PC-3 (cell line): ENCODE measurements around the gene CLEC11A. TPM values are rescaled to one million over a fixed set of nuclear protein-coding genes. Genes with fewer than 3 reads are reported as not detected.

Source experiments
- ATAC-seq: fragments of 200-7000 bp; cut with Tn5 transposase; 2 replicates; pipeline ENCODE4 v1.9.1; 2020; ENCODE audit warnings: mild to moderate bottlenecking, moderate library complexity
- Bru-seq: library from RNA; stranded (reverse); fragments of 400-500 nt; gene quantifications from one replicate; lab custom pipeline; 2021; lab: Mats Ljungman, UMichigan
- BruChase-seq, 2 experiments: library from RNA; stranded (reverse); fragments of 400-500 nt; gene quantifications; one replicate each; lab custom pipeline; 2021; lab: Mats Ljungman, UMichigan
- BruUV-seq: library from RNA; stranded (reverse); fragments of 400-500 nt; replicated peaks from 2 replicates; lab custom pipeline; 2021; lab: Mats Ljungman, UMichigan
- CTCF ChIA-PET: fragments of 300-600 bp; sonication (Branson Sonifier 250); formaldehyde crosslinking; loops from one replicate; lab custom pipeline; 2022; ENCODE audit warnings: antibody characterized with exemption; lab: Charles Lee
- POLR2A ChIA-PET: fragments of 300-600 bp; sonication (Branson Sonifier 250); formaldehyde crosslinking; loops from one replicate; lab custom pipeline; 2022; ENCODE audit warnings: antibody characterized with exemption; ENCODE audit not compliant: unreplicated experiment; lab: Charles Lee
- DNase-seq: peaks from one replicate; pipeline ENCODE4 v3.0.0-alpha.2; 2015
- H2AFZ ChIP-seq: fragments of 300-600 bp; sonication (generic); 2 replicates; pipeline ENCODE4 v1.6.0; 2016; ENCODE audit warnings: antibody characterized with exemption, low read length
- H3F3A ChIP-seq: fragments of 300-600 bp; sonication (generic); one replicate; pipeline ENCODE4 v1.6.0; 2017; ENCODE audit warnings: antibody characterized with exemption, low read length, control low read depth, mild to moderate bottlenecking; ENCODE audit not compliant: unreplicated experiment
- H3K27ac ChIP-seq: fragments of 300-600 bp; sonication (generic); 2 replicates; pipeline ENCODE4 v1.5.1; 2016; ENCODE audit warnings: mild to moderate bottlenecking, low read length
- H3K27me3 ChIP-seq: fragments of 300-600 bp; sonication (generic); 2 replicates; pipeline ENCODE4 v1.6.1; 2016; ENCODE audit warnings: low read length, mixed read lengths
- H3K36me3 ChIP-seq: fragments of 300-600 bp; sonication (generic); 2 replicates; pipeline ENCODE4 v1.6.1; 2016; ENCODE audit warnings: low read depth, mixed run types, low read length, mixed read lengths
- H3K4me1 ChIP-seq: fragments of 300-600 bp; sonication (generic); 2 replicates; pipeline ENCODE4 v1.5.1; 2016; ENCODE audit warnings: low read length; ENCODE audit not compliant: insufficient read depth
- H3K4me2 ChIP-seq: fragments of 300-600 bp; sonication (generic); 2 replicates; pipeline ENCODE4 v1.6.0; 2016; ENCODE audit warnings: low read length
- H3K4me3 ChIP-seq: fragments of 300-600 bp; sonication (generic); 2 replicates; pipeline ENCODE4 v1.5.1; 2016; ENCODE audit warnings: mild to moderate bottlenecking, low read length, mixed read lengths
- H3K79me2 ChIP-seq: fragments of 300-600 bp; sonication (generic); 2 replicates; pipeline ENCODE4 v1.6.1; 2017; ENCODE audit warnings: low read length, mixed read lengths
- H3K9ac ChIP-seq: fragments of 300-600 bp; sonication (generic); 2 replicates; pipeline ENCODE4 v1.6.0; 2016; ENCODE audit warnings: mild to moderate bottlenecking, low read length
- H3K9me2 ChIP-seq: fragments of 300-600 bp; sonication (generic); replicated peaks from 2 replicates; pipeline ENCODE4 v1.6.1; 2016; ENCODE audit warnings: mixed run types, low read length, mixed read lengths
- H3K9me3 ChIP-seq: fragments of 300-600 bp; sonication (generic); 2 replicates; pipeline ENCODE4 v1.6.1; 2016; ENCODE audit warnings: low read length, mixed read lengths
- H4K20me1 ChIP-seq: fragments of 300-600 bp; sonication (generic); 2 replicates; pipeline ENCODE4 v1.6.1; 2016; ENCODE audit warnings: low read length, mixed read lengths
- CTCF ChIP-seq: fragments of 300-600 bp; sonication (generic); conservative IDR thresholded peaks from 2 replicates; pipeline ENCODE4 v1.5.1; 2017; ENCODE audit warnings: antibody characterized with exemption, low read depth, mild to moderate bottlenecking, low read length
- EZH2 ChIP-seq: fragments of 300-600 bp; sonication (generic); IDR thresholded peaks from one replicate; pipeline ENCODE4 v1.6.1; 2017; ENCODE audit warnings: antibody characterized with exemption, mild to moderate bottlenecking, low read length; ENCODE audit not compliant: unreplicated experiment
- EZH2phosphoT487 ChIP-seq: fragments of 300-600 bp; sonication (generic); IDR thresholded peaks from 2 replicates; pipeline ENCODE4 v1.6.1; 2018; ENCODE audit warnings: mild to moderate bottlenecking, antibody characterized with exemption, low read length, borderline replicate concordance
- intact Hi-C: fragments of 100-400 bp; cut with micrococcal nuclease; formaldehyde crosslinking; loops from 2 replicates; pipeline ENCODE4 v1.9.0; 2023
- long read RNA-seq: library from polyadenylated mRNA; unstranded; transcript quantifications from one replicate; pipeline ENCODE4 v2.0.0, GENCODE V29; 2021; ENCODE audit not compliant: unreplicated experiment
- total RNA-seq: library from RNA; depleted of rRNA; stranded (reverse); fragments of >200 nt; gene quantifications from 2 replicates; pipeline ENCODE4 v1.2.3, GENCODE V29; 2014; rRNA removed

CLEC11A gene, protein sequence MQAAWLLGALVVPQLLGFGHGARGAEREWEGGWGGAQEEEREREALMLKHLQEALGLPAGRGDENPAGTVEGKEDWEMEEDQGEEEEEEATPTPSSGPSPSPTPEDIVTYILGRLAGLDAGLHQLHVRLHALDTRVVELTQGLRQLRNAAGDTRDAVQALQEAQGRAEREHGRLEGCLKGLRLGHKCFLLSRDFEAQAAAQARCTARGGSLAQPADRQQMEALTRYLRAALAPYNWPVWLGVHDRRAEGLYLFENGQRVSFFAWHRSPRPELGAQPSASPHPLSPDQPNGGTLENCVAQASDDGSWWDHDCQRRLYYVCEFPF
- 2.3 and 2.4 TPM in 2 replicates for total RNA-seq
- percentile 52 among the genes with signal in this experiment for Bru-seq, nascent RNA
- BruChase-seq, experiment 1, labeled RNA remaining after a 6-hour chase = percentile 35 among the genes with signal in this experiment
- percentile 41 among the genes with signal in this experiment for BruChase-seq, experiment 2, labeled RNA remaining after a 2-hour chase
- long read RNA-seq, partial matches to known transcripts = 0 of 11 reads
- long read RNA-seq, other reads (novel, unspliced or antisense) = 11 of 11 reads

- H2AFZ ChIP-seq = peak within 1 kb of the TSS; percentile 90
- ChIA-PET CTCF (no interaction called here), POLR2A (no interaction called here)
- H3K9me3 ChIP-seq = no peaks in the 10 kb centered on the region
- intact Hi-C loops = no loop called here
- H3K9ac ChIP-seq = peak within 1 kb of the TSS; percentile 57
- H3K4me3 ChIP-seq = peak within 1 kb of the TSS; percentile 75
- peaks cover 11% of the 10 kb centered on the region for H3K79me2 ChIP-seq
- DNase-seq (no peak), ATAC-seq (no peak)
- BruUV-seq = no TSS peak
- H3K9me2 ChIP-seq = no peaks in the 10 kb centered on the region
- H4K20me1 ChIP-seq = no peaks in the 10 kb centered on the region
- H3F3A ChIP-seq = no peaks in the 10 kb centered on the region
- H3K27ac ChIP-seq = no peak within 1 kb of the TSS
- peak within 1 kb of the TSS; percentile 90 for H3K4me2 ChIP-seq
- peaks cover 13% of the 10 kb centered on the region for H3K4me1 ChIP-seq
- peaks cover 11% of the 10 kb centered on the region for H3K27me3 ChIP-seq
- H3K36me3 ChIP-seq = no peaks in the 10 kb centered on the region
- no peak for TF ChIP-seq EZH2
- TF ChIP-seq CTCF = no peak
- no peak for TF ChIP-seq EZH2phosphoT487
Observed at GRCh38 chr19:50723069-50723468, at the start of gene CLEC11A. Gene CLEC11A (plus strand): TSS chr19:50723364. CDS start chr19:50723526, 162 bp downstream.

DNA sequence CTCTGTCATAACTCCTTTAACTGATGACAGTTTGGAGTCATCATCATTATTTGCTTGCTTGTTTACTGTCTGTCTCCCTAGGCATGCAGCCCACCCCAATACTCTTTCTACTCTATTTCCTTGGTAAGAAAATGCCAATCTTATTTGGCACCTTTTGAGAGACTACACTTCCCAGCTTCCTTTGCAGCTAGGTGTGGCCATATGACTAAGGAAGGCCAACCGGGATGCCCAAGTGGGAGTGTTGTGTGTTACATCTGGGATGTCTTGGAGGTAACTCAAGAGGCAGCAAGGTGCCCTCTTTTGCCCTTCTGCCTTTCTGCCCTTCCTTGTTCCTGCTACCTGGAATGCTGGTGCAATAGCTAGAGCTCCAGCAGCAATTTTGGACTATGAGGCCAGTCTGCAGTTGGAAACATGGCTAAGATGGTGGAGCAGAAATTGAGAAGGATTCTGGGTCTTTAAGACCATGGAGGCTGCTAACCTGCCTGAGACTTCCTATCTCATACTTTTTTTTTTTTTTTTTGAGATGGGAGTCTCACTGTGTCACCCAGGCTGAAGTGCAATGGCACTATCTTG, 46.5 kb upstream of the CLEC11A start:
- no peaks in the 10 kb centered on the region for H4K20me1 ChIP-seq
- POLR2A ChIA-PET = no interaction called here

More for the DNA sequence above, 46.5 kb upstream of the CLEC11A start:
- Histone ChIP-seq H3K79me2 (no peaks in the 10 kb centered on the region), H3K36me3 (no peaks in the 10 kb centered on the region), H3K9ac (no peak overlapping the region), H3K27ac (no peak overlapping the region), H2AFZ (no peak overlapping the region), H3F3A (no peaks in the 10 kb centered on the region), H3K4me3 (no peak overlapping the region), H3K4me1 (no peaks in the 10 kb centered on the region), H3K9me3 (no peaks in the 10 kb centered on the region), H3K27me3 (peaks cover 36% of the 10 kb centered on the region), H3K9me2 (no peaks in the 10 kb centered on the region), H3K4me2 (no peak overlapping the region)
- BruUV-seq = no TSS peak
- TF ChIP-seq CTCF (no peak), EZH2phosphoT487 (no peak), EZH2 (no peak)
- CTCF ChIA-PET = no interaction called here
- DNase-seq (no peak), ATAC-seq (no peak)
- intact Hi-C loops = no loop called here
